Fibroblast of lung (primary cell): Measurements from ENCODE around the gene GRM8.

Experiments
- CTCF ChIP-seq, 2 donors: IDR thresholded peaks in 1 of 2; conservative IDR thresholded peaks in 1 of 2; 1 replicate in 1 of 2; 2 replicates in 1 of 2; pipeline ENCODE4 v1.5.1; 2011 to 2012; ENCODE audit warnings: low read length in 2 of 2, control low read depth in 1 of 2, inconsistent platforms in 1 of 2, low read depth in 1 of 2, mild to moderate bottlenecking in 1 of 2
- EZH2 ChIP-seq: IDR thresholded peaks from 2 replicates; pipeline ENCODE4 v1.5.1; 2012; ENCODE audit warnings: low read length, control low read depth, mild to moderate bottlenecking; ENCODE audit errors: missing control alignments

DNA sequence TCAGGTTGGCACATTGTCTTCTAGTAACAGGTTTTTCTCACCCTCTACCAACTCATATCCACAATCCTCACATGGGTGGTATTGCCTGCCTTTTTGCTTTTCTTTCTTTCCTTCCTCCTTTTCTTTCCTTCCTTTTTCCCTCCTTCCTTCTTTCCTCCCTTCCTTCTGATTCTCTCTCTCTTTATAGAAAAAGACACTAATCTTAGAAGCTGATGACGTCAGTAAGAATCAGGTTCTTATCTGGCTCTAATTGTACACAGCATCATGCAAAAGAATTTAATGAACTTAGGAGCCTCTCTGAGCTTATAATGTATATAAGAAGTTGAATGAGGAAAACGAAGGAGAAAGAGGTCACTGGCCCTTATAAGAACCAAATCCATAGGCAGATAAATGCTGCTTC, 328.3 kb downstream of the GRM8 start:
- no peak for TF ChIP-seq CTCF (conservative IDR thresholded peaks at IDR 0.05 in 1 of 2, IDR thresholded peaks at IDR 0.05 in 1 of 2; ENCODE audit: low read depth in 1 of 2, low read length in 2 of 2)
- no peak for TF ChIP-seq EZH2
